Germinal center (tissue), 1 donor: ENCODE results near the gene PKN3.
A peak's percentile ranks its signal among the peaks of the same experiment; 100 is the strongest.
"Not testable (repeated sequence)": the region's sequence is repeated elsewhere in the genome, so short reads cannot be mapped to it uniquely, and the experiment has no call there.

Source experiments
- DNase-seq: peaks from one replicate; pipeline ENCODE4 v3.0.0; 2012; ENCODE audit warnings: mixed read lengths, low spot score

Gene PKN3

GRCh38 chr9:128702445-128702948, at the start of gene PKN3:
Gene PKN3, plus strand, starts transcription at chr9:128702503. Its CDS starts 413 bp downstream, at chr9:128702916.
- peak; percentile 92 for DNase-seq

GRCh38 chr9:128653908-128654307, 48.4 kb upstream of the PKN3 start:
- DNase-seq, result no peak

GRCh38 chr9:128654481-128654880, 47.8 kb upstream of the PKN3 start:
- no peak for DNase-seq

GRCh38 chr9:128656416-128657343, 45.6 kb upstream of the PKN3 start, which contains the start of gene DYNC2I2:
Gene DYNC2I2, minus strand, starts transcription at chr9:128656847. Its CDS starts 121 bp downstream, at chr9:128656726.
- DNase-seq, result peak; percentile 88

- no peak for DNase-seq
These were observed 45.0 kb upstream of the PKN3 start for GRCh38 chr9:128657344-128657704.

- DNase-seq, result no peak
These were observed 44.5 kb upstream of the PKN3 start for GRCh38 chr9:128657796-128658195.

- not testable (repeated sequence) for DNase-seq
These were observed 35.8 kb upstream of the PKN3 start for GRCh38 chr9:128666481-128666941.

- no peak for DNase-seq
These were observed 32.5 kb upstream of the PKN3 start for GRCh38 chr9:128669786-128670185.

- DNase-seq, result no peak
These were observed 26.9 kb upstream of the PKN3 start for GRCh38 chr9:128675382-128675781.

- DNase-seq, result no peak
These were observed 24.5 kb upstream of the PKN3 start for GRCh38 chr9:128677794-128678193.

GRCh38 chr9:128683340-128684064, 18.8 kb upstream of the PKN3 start:
- peak; percentile 61 for DNase-seq

GRCh38 chr9:128684065-128684324, 18.3 kb upstream of the PKN3 start:
- no peak for DNase-seq

GRCh38 chr9:128684325-128685199, 17.7 kb upstream of the PKN3 start:
- peak; percentile 89 for DNase-seq

- DNase-seq, result peak; percentile 50
These were observed 16.4 kb upstream of the PKN3 start for GRCh38 chr9:128685636-128686489.

- no peak for DNase-seq
These were observed 14.8 kb upstream of the PKN3 start for GRCh38 chr9:128687453-128687852.

GRCh38 chr9:128688501-128689292, 13.6 kb upstream of the PKN3 start, which contains the start of gene SET:
Gene SET, plus strand, starts transcription at chr9:128689222. Its CDS starts 361 bp downstream, at chr9:128689583.
- peak; percentile 99 for DNase-seq

GRCh38 chr9:128689293-128689774, 13.0 kb upstream of the PKN3 start:
- DNase-seq, result no peak

- DNase-seq, result peak; percentile 77
These were observed 12.3 kb upstream of the PKN3 start for GRCh38 chr9:128689820-128690683.

- no peak for DNase-seq
These were observed 11.6 kb upstream of the PKN3 start for GRCh38 chr9:128690684-128691034.
